Measurements from ENCODE around the gene KPNA6.
A peak's percentile ranks its signal among the peaks of the same experiment; 100 is the strongest.
"Not testable (repeated sequence)": the region's sequence is repeated elsewhere in the genome, so short reads cannot be mapped to it uniquely, and the experiment has no call there.

The KPNA6 gene

DNA sequence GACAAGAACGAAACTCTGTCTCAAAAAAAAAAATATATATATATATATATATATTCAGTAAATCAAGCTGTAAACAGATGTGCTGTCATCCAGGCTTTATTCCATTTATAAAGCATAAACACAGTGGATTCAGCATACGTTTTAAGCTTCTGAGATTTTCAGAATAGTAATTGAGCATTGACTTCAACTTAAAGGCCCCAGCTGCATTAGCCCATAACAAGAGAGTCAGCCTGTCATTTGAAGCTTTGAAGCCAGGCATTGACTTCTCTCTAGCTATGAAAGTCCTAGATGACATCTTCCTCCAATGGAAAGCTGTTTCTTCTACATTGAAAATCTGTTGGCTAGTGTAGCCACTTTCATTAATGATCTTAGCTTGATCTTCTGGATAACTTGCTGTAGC, 6.6 kb downstream of the KPNA6 start:
- TF ChIP-seq, protein P1, sequence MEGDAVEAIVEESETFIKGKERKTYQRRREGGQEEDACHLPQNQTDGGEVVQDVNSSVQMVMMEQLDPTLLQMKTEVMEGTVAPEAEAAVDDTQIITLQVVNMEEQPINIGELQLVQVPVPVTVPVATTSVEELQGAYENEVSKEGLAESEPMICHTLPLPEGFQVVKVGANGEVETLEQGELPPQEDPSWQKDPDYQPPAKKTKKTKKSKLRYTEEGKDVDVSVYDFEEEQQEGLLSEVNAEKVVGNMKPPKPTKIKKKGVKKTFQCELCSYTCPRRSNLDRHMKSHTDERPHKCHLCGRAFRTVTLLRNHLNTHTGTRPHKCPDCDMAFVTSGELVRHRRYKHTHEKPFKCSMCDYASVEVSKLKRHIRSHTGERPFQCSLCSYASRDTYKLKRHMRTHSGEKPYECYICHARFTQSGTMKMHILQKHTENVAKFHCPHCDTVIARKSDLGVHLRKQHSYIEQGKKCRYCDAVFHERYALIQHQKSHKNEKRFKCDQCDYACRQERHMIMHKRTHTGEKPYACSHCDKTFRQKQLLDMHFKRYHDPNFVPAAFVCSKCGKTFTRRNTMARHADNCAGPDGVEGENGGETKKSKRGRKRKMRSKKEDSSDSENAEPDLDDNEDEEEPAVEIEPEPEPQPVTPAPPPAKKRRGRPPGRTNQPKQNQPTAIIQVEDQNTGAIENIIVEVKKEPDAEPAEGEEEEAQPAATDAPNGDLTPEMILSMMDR (conservative IDR thresholded peaks at IDR 0.05; ENCODE audit: low read length), result no peak
- DNase-seq (ENCODE audit: low read depth), result no peak
- H3K4me3 ChIP-seq (ENCODE audit: low read length), result no peak overlapping the region

DNA sequence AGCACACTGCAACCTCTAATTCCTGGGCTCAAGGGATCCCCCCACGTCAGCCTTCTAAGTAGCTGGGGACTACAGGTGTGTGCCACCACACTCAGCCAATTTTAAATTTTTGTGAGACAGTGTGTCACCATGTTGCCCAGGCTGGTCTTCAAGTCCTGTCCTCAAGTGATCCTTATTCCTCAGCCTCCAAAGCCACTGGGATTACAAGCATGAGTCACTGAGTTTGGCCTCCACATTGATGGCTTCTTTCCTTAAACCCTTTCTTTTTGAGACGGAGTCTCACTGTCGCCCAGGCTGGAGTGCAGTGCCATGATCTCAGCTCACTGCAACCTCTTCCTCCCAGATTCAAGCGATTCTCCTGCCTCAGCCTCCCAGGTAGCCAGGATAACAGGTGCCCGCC, 7.6 kb downstream of the KPNA6 start:
- H3K4me3 ChIP-seq (ENCODE audit: low read length), result no peak overlapping the region
- DNase-seq (ENCODE audit: low read depth), result no peak
- TF ChIP-seq, protein P1 (conservative IDR thresholded peaks at IDR 0.05; ENCODE audit: low read length), result no peak

GRCh38 chr1:32116531-32116930, 8.7 kb downstream of the KPNA6 start:
- peak; percentile 37 for DNase-seq (ENCODE audit: low read depth)
- TF ChIP-seq, protein P1 (conservative IDR thresholded peaks at IDR 0.05; ENCODE audit: low read length), result no peak
- H3K4me3 ChIP-seq (ENCODE audit: low read length), result no peak overlapping the region

GRCh38 chr1:32122151-32122550, 14.3 kb downstream of the KPNA6 start:
- no peak overlapping the region for H3K4me3 ChIP-seq (ENCODE audit: low read length)
- TF ChIP-seq, protein P1 (conservative IDR thresholded peaks at IDR 0.05; ENCODE audit: low read length), result no peak
- no peak for DNase-seq (ENCODE audit: low read depth)

GRCh38 chr1:32123361-32123760, 15.5 kb downstream of the KPNA6 start:
- not testable (repeated sequence) for H3K4me3 ChIP-seq (ENCODE audit: low read length); DNase-seq (ENCODE audit: low read depth)

DNA sequence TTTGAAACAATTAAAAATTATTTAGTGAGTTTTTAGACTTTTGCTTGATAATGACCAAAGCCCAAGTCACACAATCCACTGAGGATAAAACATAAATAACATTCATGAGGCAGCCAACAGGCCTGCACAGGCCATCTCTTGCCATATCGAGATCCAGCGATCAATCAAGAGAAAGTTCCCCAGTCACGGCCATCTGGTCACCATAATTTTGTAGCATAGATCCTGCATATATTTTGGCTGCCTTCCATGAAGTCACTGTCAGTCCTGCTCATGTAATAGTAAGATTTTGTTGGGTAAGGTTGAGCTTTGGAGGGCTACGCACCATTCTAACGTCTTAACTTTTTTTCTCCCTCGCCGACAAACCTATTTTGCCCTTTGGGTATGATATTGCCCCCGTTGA, 17.5 kb downstream of the KPNA6 start:
- TF ChIP-seq, protein P1 (conservative IDR thresholded peaks at IDR 0.05; ENCODE audit: low read length), result no peak
- no peak for DNase-seq (ENCODE audit: low read depth)
- no peak overlapping the region for H3K4me3 ChIP-seq (ENCODE audit: low read length)

DNA sequence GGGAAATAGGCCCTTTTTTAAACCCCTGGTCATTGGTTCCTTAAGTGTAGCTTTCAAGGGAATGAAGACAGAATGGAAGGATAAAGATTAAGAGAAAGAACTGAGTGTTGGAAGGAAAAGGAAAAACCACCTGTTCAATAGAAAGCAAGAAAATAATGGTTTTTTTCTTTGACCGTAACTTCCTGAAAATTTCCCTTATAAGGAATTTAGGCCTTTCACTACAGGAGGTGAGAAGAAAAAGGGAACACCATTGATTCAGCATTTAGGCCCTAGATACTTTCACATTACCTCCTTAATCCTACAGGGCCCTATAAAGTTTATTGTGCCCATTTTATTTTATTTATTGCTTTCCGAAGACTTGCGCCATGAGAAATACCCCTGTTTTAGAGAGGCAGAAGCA, 18.9 kb downstream of the KPNA6 start:
- TF ChIP-seq, protein P1 (conservative IDR thresholded peaks at IDR 0.05; ENCODE audit: low read length), result no peak
- no peak for DNase-seq (ENCODE audit: low read depth)
- H3K4me3 ChIP-seq (ENCODE audit: low read length), result no peak overlapping the region
